ENCODE data around the gene SLC43A2.

DNA sequence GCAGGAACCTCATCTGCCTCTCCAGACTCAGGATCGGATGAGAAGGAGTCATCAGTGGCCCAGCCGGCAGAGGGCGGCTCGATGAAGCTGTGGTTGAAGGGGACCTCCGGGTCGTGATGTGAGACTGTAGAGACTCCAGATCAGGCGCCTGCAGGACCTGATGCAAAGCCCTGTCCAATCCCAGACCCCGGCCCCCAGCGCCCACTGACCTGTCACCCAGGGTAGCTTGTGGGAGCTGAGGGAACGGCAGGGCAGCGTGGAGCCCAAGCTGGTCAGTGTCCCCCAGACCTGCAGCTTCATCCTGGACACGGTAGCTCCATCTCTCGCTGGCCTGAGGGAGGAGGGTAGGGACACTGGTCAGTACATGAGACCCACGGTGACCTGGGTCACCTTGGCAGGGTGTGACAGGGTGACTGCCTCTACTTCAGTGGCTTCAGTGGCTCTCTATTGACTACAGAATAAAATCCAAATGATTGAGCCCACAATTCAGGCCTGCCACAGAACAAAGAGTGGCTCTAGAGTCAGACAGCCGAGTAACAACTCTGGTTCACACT is 8.2 kb upstream of the SLC43A2 start:
- no peak for TF ChIP-seq CEBPB (IDR thresholded peaks at IDR 0.05)
- TF ChIP-seq YY1 (IDR thresholded peaks at IDR 0.05; ENCODE audit: low read depth) = no peak
- TF ChIP-seq TEAD4 (IDR thresholded peaks at IDR 0.05) = no peak
- no peak for TF ChIP-seq MAX (IDR thresholded peaks at IDR 0.05)
- no peak for TF ChIP-seq EP300 (IDR thresholded peaks at IDR 0.05; ENCODE audit: borderline replicate concordance)
